HG02623 (cell line): ENCODE data around the gene TRIP6.
A peak's percentile ranks its signal among the peaks of the same experiment; 100 is the strongest.
"Not testable (repeated sequence)": the region's sequence is repeated elsewhere in the genome, so short reads cannot be mapped to it uniquely, and the experiment has no call there.

Source experiments
- ATAC-seq: cut with Tn5 transposase; IDR thresholded peaks from one replicate; pipeline ENCODE4 v1.9.1; 2021; ENCODE audit warnings: moderate library complexity; ENCODE audit not compliant: unreplicated experiment

Gene TRIP6

DNA sequence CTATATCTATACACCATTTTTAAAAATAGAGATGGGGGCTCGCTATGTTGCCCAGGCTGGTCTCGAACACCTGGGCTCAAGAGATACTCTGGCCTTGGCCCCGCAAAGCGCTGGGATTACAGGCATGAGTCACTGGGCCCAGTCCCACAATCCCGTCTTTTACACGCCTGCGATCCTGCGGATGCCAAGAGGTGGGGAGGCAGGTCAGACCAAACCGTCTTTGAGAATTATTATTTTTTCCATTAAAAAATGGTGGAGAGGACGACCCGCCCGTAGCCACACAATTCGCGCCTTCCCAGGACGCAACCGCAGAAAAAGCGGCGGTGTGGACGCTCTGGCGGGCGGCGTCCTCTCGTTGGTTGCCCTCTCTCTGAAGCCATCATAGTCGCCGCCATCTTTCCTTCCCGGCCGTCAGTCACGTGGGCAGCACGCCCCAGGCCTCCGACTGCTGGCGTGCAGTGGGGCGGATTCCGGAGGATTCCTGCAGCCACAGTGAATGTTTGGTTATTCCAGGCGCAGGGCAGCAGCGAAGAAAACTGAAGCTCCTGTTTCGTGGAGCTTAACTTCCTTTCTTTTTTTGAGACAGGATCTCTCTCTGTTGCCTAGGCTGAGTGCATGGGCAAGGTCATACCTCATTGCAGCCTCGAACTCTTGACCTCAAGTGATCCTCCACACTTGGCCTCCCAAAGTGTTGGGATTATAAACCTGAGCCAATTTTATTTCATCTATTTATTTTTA, 29.9 kb upstream of the TRIP6 start:
- ATAC-seq: peak; percentile 79

- ATAC-seq: no peak
These were observed 27.8 kb upstream of the TRIP6 start for GRCh38 chr7:100839361-100839760.

DNA sequence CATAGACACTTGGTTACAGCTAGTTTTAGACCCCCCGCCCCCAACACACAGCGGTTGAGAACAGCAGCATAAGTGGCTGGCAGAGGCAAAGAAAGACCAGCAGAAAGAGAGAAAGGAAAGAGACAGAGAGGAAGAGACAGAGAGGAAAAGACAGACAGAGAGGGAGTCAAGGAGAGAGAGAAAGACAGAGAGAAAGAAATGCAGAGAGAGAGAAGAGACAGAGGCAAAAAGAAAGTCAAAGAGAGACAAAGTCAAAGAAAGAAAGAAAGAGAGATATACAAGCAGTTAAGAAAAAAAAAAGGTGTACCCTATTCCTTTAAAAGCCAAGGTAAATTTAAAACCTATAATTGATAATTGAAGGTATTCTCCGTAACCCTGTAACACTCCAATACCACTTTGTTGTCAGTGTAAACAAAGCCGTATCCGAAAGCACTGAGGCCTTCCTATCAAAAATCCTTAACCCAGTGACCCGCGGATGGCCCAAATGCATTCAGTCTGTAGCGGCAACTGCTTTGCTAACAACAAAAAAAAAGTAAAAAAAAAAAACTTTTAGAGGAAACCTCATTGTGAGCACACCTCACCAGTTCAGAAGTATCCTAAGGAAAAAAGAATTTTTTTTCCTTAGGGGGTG, 26.6 kb upstream of the TRIP6 start:
- no peak for ATAC-seq

DNA sequence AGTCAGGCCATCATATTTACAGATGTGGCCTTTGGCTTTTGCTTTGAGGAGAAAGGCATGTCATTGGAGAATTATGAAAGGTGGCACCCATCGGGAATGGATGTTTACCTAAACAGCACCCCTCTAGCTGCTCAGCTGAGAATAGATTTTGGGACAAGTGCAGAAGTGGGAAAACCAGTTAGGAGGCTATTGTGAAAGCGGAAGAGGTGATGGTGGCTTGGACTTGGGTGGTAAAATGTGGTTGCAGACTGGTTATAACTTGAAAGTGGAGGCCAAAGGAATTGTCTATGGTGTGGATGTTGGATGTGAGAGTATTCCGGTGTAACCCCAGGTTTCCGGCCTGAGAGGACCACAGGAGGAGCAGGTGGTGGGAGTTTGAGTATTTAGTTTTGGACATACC, 19.8 kb upstream of the TRIP6 start:
- no peak for ATAC-seq

DNA sequence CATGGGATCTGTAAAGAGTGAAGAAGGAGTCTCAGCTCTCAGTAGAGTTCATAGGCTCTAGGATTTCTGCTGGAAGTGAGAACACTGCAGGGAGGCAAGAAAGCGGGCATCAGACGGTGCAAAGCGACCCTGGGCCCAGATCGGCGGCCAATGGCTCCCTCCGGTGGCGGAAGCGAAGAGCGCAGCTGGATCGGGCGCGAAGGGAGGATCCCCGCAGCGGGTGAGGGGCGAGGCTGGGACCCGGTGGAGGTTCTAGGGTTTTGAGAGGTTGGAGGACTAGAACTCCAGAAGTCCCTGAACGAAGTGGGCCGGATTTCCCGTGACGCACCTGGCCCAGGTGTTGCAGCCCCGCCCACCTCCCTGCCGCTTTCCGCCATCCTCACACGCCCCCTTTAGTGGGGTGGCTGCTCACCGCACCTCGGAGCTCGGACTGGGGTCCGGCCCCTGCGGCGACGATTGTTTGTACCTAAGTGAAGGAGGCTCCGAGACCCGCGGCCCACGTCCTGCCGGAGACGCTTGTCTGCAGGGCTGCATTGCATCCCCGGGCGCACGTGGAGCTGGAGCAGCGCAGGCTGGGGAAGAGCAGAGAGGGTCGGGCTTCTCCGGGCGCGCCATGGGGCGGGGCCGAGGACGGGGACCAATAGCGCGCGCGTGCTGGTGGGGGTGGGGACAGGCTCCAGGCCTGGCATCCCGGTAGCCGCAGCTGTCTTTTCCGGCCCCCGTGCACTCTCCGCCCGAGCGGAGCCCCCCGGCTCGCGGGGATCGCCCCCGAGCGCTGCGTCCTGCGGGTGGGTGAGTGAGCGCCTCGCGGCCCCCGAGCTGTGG, 14.9 kb upstream of the TRIP6 start, which contains the start of gene SLC12A9:
Gene SLC12A9 (plus strand): TSS at position 666 of the 825 bp plus-strand sequence. CDS start 1,485 bp downstream, outside the sequence.
- peak; percentile 96 for ATAC-seq

DNA sequence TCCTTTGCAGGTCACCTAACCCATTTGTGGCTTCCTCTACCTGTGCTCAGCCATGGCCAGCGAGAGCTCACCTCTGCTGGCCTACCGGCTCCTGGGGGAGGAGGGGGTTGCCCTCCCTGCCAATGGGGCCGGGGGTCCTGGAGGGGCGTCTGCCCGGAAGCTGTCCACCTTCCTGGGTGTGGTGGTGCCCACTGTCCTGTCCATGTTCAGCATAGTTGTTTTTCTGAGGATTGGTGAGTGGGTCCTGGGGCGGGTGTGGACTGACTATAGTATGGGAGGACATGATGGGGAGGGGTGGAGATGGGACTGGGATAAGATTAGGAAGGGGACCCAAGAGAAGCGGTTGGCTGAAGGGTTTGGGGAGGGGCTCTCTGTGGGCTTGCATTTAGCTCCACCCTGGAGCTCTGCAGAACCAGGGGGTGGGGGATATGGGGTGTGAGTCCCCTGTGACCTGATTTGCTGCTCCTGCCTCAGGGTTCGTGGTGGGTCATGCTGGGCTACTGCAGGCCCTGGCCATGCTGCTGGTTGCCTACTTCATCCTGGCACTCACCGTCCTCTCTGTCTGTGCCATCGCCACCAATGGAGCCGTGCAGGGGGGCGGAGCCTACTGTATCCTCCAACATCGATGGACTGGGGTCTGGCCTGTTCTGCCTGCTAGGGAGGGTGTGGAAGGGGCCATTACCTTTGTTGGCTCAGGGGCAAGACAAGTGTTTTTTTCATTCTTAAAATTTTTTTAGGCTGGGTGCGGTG, 12.9 kb upstream of the TRIP6 start:
- ATAC-seq: no peak

DNA sequence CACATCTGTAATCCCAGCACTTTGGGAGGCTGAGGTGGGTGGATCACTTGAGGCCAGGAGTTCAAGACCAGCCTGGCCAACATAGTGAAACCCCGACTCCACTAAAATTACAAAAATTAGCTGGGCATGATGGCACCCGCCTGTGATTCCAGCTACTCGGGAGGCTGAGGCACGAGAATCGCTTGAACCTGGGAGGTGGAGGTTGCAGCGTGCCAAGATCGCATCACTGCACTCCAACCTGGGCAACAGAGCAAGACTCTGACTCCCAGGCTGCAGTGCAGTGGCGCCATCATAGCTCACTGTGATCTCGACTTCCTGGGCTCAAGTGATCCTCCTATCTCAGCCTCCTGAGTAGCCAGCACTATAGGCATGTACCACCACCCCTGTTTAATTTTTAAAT, 12.3 kb upstream of the TRIP6 start:
- ATAC-seq: not testable (repeated sequence)

DNA sequence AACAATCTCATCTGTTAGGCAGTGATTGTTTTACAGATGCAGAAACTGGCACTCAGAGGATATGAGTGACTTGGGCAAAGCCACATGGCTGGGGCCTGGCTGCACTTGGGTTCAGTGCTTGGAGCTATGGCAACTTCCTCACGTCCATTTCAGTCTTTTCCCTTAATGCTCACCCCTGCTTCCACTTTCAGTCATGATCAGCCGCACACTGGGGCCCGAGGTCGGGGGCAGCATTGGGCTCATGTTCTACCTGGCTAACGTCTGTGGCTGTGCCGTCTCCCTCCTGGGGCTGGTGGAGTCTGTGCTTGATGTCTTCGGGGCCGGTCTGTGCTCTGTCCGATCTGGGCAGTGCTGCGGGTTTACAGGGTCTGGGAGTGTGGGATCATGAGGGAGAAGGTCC, 11.7 kb upstream of the TRIP6 start:
- ATAC-seq: no peak

GRCh38 chr7:100856871-100857282, 10.3 kb upstream of the TRIP6 start:
- no peak for ATAC-seq

DNA sequence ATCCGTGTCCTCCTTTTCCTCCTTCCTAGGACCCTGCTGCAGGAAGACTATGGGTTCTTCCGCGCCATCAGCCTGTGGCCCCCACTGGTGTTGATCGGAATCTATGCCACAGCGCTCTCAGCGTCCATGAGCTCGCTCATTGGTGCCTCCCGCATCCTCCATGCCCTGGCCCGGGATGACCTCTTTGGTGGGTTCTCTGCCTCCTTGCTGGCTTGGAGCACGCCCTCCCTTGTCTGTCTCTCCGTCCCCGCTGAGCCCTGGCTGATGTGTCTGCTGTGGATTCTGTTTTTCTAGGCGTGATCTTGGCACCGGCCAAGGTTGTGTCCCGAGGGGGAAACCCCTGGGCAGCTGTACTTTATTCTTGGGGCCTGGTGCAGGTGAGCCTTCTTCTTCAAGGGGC, 7.3 kb upstream of the TRIP6 start:
- no peak for ATAC-seq

- no peak for ATAC-seq
These were observed 6.2 kb upstream of the TRIP6 start for GRCh38 chr7:100860702-100861615.

DNA sequence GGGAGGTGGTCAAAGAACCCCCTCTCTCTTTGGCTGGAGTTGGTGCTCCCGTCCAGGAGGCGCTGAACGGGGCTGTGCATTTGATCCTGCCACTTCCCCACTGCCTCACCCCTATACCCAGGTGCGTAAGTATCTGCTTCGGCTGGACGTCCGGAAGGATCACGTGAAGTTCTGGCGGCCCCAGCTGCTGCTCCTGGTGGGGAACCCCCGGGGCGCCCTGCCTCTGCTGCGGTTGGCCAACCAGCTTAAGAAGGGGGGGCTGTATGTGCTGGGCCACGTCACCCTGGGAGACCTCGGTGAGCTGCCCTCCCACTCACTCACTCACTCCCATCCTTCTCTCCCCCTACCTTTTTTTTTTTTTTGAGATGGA, 5.6 kb upstream of the TRIP6 start:
- ATAC-seq: no peak

DNA sequence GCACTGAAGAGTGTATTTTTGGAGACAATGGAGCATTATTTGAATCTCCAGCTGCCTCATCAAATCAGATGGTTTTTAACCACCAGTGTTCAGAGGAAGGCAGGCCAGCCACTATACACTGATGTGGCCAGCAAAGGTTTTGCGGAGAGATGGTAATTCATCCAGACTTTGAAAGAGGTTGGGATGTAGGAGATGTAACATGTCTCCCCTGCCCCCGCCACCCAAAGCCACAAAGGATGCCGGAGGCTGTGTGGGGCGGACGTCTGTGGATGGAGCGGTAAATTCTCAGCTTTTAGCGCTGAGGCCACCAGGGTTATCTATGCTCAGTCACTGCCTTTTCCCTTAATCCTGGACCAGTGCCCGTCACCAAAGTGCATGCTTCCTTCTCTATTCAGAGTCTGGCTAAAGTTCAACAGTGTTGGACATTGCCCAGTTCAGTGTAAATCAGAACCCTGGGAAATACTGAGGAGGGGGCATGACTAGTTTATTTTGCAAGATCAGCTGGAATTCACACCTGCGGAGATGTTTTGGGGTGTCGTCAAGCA, 3.7 kb upstream of the TRIP6 start:
- no peak for ATAC-seq

- no peak for ATAC-seq
These were observed 2.8 kb upstream of the TRIP6 start for GRCh38 chr7:100864263-100864845.

- no peak for ATAC-seq
These were observed 1.7 kb upstream of the TRIP6 start for GRCh38 chr7:100865372-100865911.

- ATAC-seq: no peak
These were observed 1.1 kb upstream of the TRIP6 start for GRCh38 chr7:100865938-100866728.

DNA sequence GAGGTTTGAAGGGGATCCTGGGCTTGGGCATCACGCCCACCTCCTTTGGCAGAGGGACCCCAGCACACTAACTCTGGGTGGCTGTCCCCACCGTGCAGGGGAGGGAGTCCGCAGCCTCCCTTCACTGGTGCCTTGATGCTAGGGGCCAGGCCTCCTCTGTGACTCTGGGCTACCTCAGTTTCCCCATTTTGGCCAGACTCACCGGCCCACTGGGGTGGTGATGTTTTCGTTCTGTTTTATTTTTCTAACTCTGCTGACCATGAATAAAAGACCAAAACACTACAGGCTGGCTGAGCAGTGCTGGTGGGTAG, 503 bp upstream of the TRIP6 start:
- ATAC-seq: no peak

DNA sequence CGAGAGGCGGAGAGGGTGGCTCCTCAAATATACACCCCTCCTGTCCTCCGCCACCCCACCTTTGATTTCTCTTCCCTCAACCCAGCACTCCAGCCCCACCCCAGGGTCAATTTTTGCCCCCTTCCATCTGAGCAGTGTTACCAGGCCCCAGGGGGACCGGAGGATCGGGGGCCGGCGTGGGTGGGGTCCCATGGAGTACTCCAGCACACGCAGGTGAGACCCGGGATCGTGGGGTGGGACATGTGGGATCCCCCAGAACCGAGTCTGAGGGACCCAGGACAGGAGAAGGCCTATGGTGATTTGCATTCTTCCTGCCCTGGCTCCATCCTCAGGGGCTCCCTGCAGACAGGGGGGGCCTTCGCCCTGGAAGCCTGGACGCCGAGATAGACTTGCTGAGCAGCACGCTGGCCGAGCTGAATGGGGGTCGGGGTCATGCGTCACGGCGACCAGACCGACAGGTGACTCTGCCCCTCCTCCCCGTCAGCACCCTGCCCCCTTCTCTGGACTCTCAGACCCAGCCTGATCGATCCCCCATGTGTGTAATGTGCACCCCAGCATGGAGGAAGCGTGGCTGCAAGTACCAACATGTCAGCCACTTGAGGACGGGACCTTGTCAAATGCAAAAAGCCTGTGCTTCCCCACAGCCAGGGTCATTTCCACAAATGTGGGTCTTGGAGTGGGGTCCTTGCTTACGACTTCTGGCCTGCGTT, 744 bp downstream of the TRIP6 start:
- no peak for ATAC-seq
